Breast epithelium (tissue), 3 donors: ENCODE measurements around the gene KCNE4.

Experiments
- CTCF ChIP-seq, 3 donors: fragments of 450-650 bp; IDR thresholded peaks; one replicate each; pipeline ENCODE4 v1.5.1; 2016 to 2017; ENCODE audit warnings: antibody characterized with exemption in 3 of 3, mild to moderate bottlenecking in 3 of 3, moderate library complexity in 3 of 3
- POLR2A ChIP-seq: fragments of 450-650 bp; IDR thresholded peaks from one replicate; pipeline ENCODE4 v1.6.1; 2016; ENCODE audit warnings: antibody characterized with exemption, mild to moderate bottlenecking, moderate library complexity
- POLR2AphosphoS5 ChIP-seq, 3 donors: sonication (generic); formaldehyde crosslinking; IDR thresholded peaks; one replicate each; pipeline ENCODE4 v1.6.1; 2017; ENCODE audit warnings: antibody characterized with exemption in 3 of 3

GRCh38 chr2:223069465-223069864 is 17.5 kb downstream of the KCNE4 start:
- TF ChIP-seq POLR2A (no peak), CTCF (IDR thresholded peaks at IDR 0.05) (no peak), POLR2AphosphoS5 (IDR thresholded peaks at IDR 0.05) (no peak)
